Measurements from ENCODE around the gene MIDN.

Gene MIDN

GRCh38 chr19:1226522-1227303 is 21.7 kb upstream of the MIDN start:
- no peak overlapping the region for H3K9ac ChIP-seq (ENCODE audit: insufficient read length, low read depth)
- H3K9me3 ChIP-seq (ENCODE audit: insufficient read depth, low read length): no peaks in the 10 kb centered on the region
- H3K4me3 ChIP-seq (ENCODE audit: insufficient read length, low read depth): no peak overlapping the region
- H3K4me1 ChIP-seq (ENCODE audit: insufficient read depth, insufficient read length): peaks cover 24% of the 10 kb centered on the region
- peaks cover 80% of the 10 kb centered on the region for H3K36me3 ChIP-seq (ENCODE audit: insufficient read depth, insufficient read length, low read length)
- no peak for TF ChIP-seq SUZ12 (IDR thresholded peaks at IDR 0.05; ENCODE audit: extremely low read depth, insufficient read depth, insufficient read length)
- no peak for TF ChIP-seq YY1 (IDR thresholded peaks at IDR 0.05; ENCODE audit: insufficient read depth, insufficient read length)
- no peak for TF ChIP-seq ZNF274 (IDR thresholded peaks at IDR 0.05; ENCODE audit: low read depth, low read length)
- H3K27me3 ChIP-seq (ENCODE audit: insufficient read depth, insufficient read length): no peaks in the 10 kb centered on the region
- DNase-seq (ENCODE audit: low read depth, low spot score): no peak

- Histone ChIP-seq H3K4me3 (ENCODE audit: insufficient read length, low read depth) (no peak overlapping the region), H3K27me3 (ENCODE audit: insufficient read depth, insufficient read length) (no peaks in the 10 kb centered on the region), H3K9me3 (ENCODE audit: insufficient read depth, low read length) (no peaks in the 10 kb centered on the region), H3K4me1 (ENCODE audit: insufficient read depth, insufficient read length) (peaks cover 32% of the 10 kb centered on the region), H3K9ac (ENCODE audit: insufficient read length, low read depth) (no peak overlapping the region), H3K36me3 (ENCODE audit: insufficient read depth, insufficient read length, low read length) (peaks cover 80% of the 10 kb centered on the region)
- TF ChIP-seq ZNF274 (IDR thresholded peaks at IDR 0.05; ENCODE audit: low read depth, low read length): no peak
- TF ChIP-seq SUZ12 (IDR thresholded peaks at IDR 0.05; ENCODE audit: extremely low read depth, insufficient read depth, insufficient read length): no peak
- TF ChIP-seq YY1 (IDR thresholded peaks at IDR 0.05; ENCODE audit: insufficient read depth, insufficient read length): no peak
- DNase-seq (ENCODE audit: low read depth, low spot score): no peak
These were observed 20.9 kb upstream of the MIDN start for GRCh38 chr19:1227304-1228054.

- H3K9me3 ChIP-seq (ENCODE audit: insufficient read depth, low read length): no peaks in the 10 kb centered on the region
- H3K4me3 ChIP-seq (ENCODE audit: insufficient read length, low read depth): no peak overlapping the region
- H3K4me1 ChIP-seq (ENCODE audit: insufficient read depth, insufficient read length): peaks cover 28% of the 10 kb centered on the region
- H3K27me3 ChIP-seq (ENCODE audit: insufficient read depth, insufficient read length): no peaks in the 10 kb centered on the region
- H3K36me3 ChIP-seq (ENCODE audit: insufficient read depth, insufficient read length, low read length): peaks cover 80% of the 10 kb centered on the region
- no peak overlapping the region for H3K9ac ChIP-seq (ENCODE audit: insufficient read length, low read depth)
- no peak for DNase-seq (ENCODE audit: low read depth, low spot score)
- no peak for TF ChIP-seq ZNF274 (IDR thresholded peaks at IDR 0.05; ENCODE audit: low read depth, low read length)
- no peak for TF ChIP-seq SUZ12 (IDR thresholded peaks at IDR 0.05; ENCODE audit: extremely low read depth, insufficient read depth, insufficient read length)
- TF ChIP-seq YY1 (IDR thresholded peaks at IDR 0.05; ENCODE audit: insufficient read depth, insufficient read length): no peak
These were observed 20.0 kb upstream of the MIDN start for GRCh38 chr19:1228161-1228957.

GRCh38 chr19:1229056-1229923 is 19.1 kb upstream of the MIDN start:
- H3K9ac ChIP-seq (ENCODE audit: insufficient read length, low read depth): no peak overlapping the region
- peaks cover 25% of the 10 kb centered on the region for H3K4me1 ChIP-seq (ENCODE audit: insufficient read depth, insufficient read length)
- H3K27me3 ChIP-seq (ENCODE audit: insufficient read depth, insufficient read length): no peaks in the 10 kb centered on the region
- TF ChIP-seq ZNF274 (IDR thresholded peaks at IDR 0.05; ENCODE audit: low read depth, low read length): no peak
- no peak for TF ChIP-seq SUZ12 (IDR thresholded peaks at IDR 0.05; ENCODE audit: extremely low read depth, insufficient read depth, insufficient read length)
- no peak for TF ChIP-seq YY1 (IDR thresholded peaks at IDR 0.05; ENCODE audit: insufficient read depth, insufficient read length)
- DNase-seq (ENCODE audit: low read depth, low spot score): no peak
- peaks cover 80% of the 10 kb centered on the region for H3K36me3 ChIP-seq (ENCODE audit: insufficient read depth, insufficient read length, low read length)
- H3K4me3 ChIP-seq (ENCODE audit: insufficient read length, low read depth): no peak overlapping the region
- no peaks in the 10 kb centered on the region for H3K9me3 ChIP-seq (ENCODE audit: insufficient read depth, low read length)

- Histone ChIP-seq H3K9me3 (ENCODE audit: insufficient read depth, low read length) (no peaks in the 10 kb centered on the region), H3K4me3 (ENCODE audit: insufficient read length, low read depth) (no peak overlapping the region), H3K9ac (ENCODE audit: insufficient read length, low read depth) (peak overlapping the region; percentile 42), H3K36me3 (ENCODE audit: insufficient read depth, insufficient read length, low read length) (peaks cover 80% of the 10 kb centered on the region), H3K27me3 (ENCODE audit: insufficient read depth, insufficient read length) (no peaks in the 10 kb centered on the region), H3K4me1 (ENCODE audit: insufficient read depth, insufficient read length) (peaks cover 20% of the 10 kb centered on the region)
- TF ChIP-seq SUZ12 (IDR thresholded peaks at IDR 0.05; ENCODE audit: extremely low read depth, insufficient read depth, insufficient read length): no peak
- TF ChIP-seq YY1 (IDR thresholded peaks at IDR 0.05; ENCODE audit: insufficient read depth, insufficient read length): no peak
- no peak for TF ChIP-seq ZNF274 (IDR thresholded peaks at IDR 0.05; ENCODE audit: low read depth, low read length)
- DNase-seq (ENCODE audit: low read depth, low spot score): no peak
These were observed 18.2 kb upstream of the MIDN start for GRCh38 chr19:1229924-1230782.
